Stimulated activated CD8-positive, alpha-beta memory T cell treated with anti-CD3 and anti-CD28 coated beads, Interleukin-4, amount 100 ng/mL, for 48 hours (primary cell): ENCODE measurements around the gene SLC17A7.
A peak's percentile ranks its signal among the peaks of the same experiment; 100 is the strongest.

Experiments used
- DNase-seq: peaks from one replicate; pipeline ENCODE4 v3.0.0-alpha.2; 2020

SLC17A7 gene

GRCh38 chr19:49403404-49404187, 37.7 kb downstream of the SLC17A7 start:
- DNase-seq = no peak

- DNase-seq = no peak
Measured at GRCh38 chr19:49400029-49400428, 41.3 kb downstream of the SLC17A7 start.

- DNase-seq = no peak
Measured at GRCh38 chr19:49398931-49399330, 42.4 kb downstream of the SLC17A7 start.

GRCh38 chr19:49398001-49398615, 43.2 kb downstream of the SLC17A7 start:
- DNase-seq = no peak

GRCh38 chr19:49396738-49397505, 44.4 kb downstream of the SLC17A7 start:
- no peak for DNase-seq

- DNase-seq = no peak
Measured at GRCh38 chr19:49395581-49396407, 45.5 kb downstream of the SLC17A7 start.

- no peak for DNase-seq
Measured at GRCh38 chr19:49393881-49394280, 47.4 kb downstream of the SLC17A7 start.

GRCh38 chr19:49391581-49392399, 49.5 kb downstream of the SLC17A7 start:
- peak; percentile 83 for DNase-seq

- no peak for DNase-seq
Measured at GRCh38 chr19:49390929-49391359, 50.4 kb downstream of the SLC17A7 start.

GRCh38 chr19:49390131-49390928, 51.0 kb downstream of the SLC17A7 start:
- DNase-seq = no peak

- DNase-seq = no peak
Measured at GRCh38 chr19:49389406-49389805, 51.9 kb downstream of the SLC17A7 start.

GRCh38 chr19:49387936-49388372, 53.4 kb downstream of the SLC17A7 start, which contains the start of gene KASH5:
KASH5 (plus strand) TSS chr19:49388249; CDS start chr19:49390884, 2,635 bp downstream.
- peak; percentile 93 for DNase-seq

GRCh38 chr19:49383599-49383998, 57.7 kb downstream of the SLC17A7 start:
- no peak for DNase-seq

GRCh38 chr19:49382639-49383038, 58.7 kb downstream of the SLC17A7 start:
- DNase-seq = no peak

GRCh38 chr19:49380391-49380790, 60.9 kb downstream of the SLC17A7 start:
- DNase-seq = no peak
